ENCODE measurements around the gene DENND5A. TPM values are rescaled to one million over a fixed set of nuclear protein-coding genes. Genes with fewer than 3 reads are reported as not detected.

Gene DENND5A
- total and polyA plus RNA-seq, 9 of the 15 experiments (the other 6 are each of a cell fraction or from before 2014, with no cell fraction given), result 11.7 to 130 (median 46.3) TPM

DNA sequence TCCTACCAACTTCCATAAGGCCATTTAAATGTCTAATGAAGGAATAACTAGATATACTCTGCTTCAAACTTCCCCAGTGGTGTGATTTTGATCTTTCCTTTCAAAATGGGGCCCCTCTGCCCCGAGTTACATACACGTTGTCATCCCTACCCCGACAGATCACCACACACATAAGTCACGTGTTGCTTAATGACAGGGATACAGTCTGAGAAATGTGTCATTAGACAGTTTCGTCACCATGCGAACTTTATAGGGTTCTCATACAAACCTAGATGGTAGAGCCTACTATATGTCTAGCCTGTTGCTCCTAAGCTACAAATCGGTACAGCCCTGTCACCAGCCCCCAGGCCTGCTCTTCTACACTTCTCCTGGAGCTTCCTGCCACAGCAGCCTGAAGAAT lies 124.0 kb downstream of the DENND5A start (continued):
- TF ChIP-seq, protein P1, sequence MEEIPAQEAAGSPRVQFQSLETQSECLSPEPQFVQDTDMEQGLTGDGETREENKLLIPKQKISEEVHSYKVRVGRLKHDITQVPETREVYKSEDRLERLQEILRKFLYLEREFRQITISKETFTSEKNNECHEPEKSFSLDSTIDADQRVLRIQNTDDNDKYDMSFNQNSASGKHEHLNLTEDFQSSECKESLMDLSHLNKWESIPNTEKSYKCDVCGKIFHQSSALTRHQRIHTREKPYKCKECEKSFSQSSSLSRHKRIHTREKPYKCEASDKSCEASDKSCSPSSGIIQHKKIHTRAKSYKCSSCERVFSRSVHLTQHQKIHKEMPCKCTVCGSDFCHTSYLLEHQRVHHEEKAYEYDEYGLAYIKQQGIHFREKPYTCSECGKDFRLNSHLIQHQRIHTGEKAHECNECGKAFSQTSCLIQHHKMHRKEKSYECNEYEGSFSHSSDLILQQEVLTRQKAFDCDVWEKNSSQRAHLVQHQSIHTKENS (CRISPR knock-in tag; IDR thresholded peaks at IDR 0.05), result no peak
- TF ChIP-seq NCOR1 (IDR thresholded peaks at IDR 0.05) (no peak), BCLAF1 (IDR thresholded peaks at IDR 0.05; ENCODE audit: borderline replicate concordance in 1 of 2, control insufficient read depth in 1 of 2, low read depth in 2 of 2, low read length in 1 of 2) (no peak), ILF3 (IDR thresholded peaks at IDR 0.05; ENCODE audit: borderline replicate concordance) (no peak), SNRNP70 (optimal IDR thresholded peaks at IDR 0.05; ENCODE audit: low read depth, low read length) (no peak), ZFP30 (CRISPR knock-in tag; IDR thresholded peaks at IDR 0.05; ENCODE audit: borderline replicate concordance) (no peak), GATAD2A (IDR thresholded peaks at IDR 0.05) (no peak), L3MBTL2 (IDR thresholded peaks at IDR 0.05) (no peak), MYBL2 (IDR thresholded peaks at IDR 0.05; ENCODE audit: low read depth) (no peak), MYBL2 (CRISPR knock-in tag; IDR thresholded peaks at IDR 0.05; ENCODE audit: borderline replicate concordance) (no peak), ATF4 (CRISPR knock-in tag; IDR thresholded peaks at IDR 0.05) (no peak), POLR2AphosphoS5 (IDR thresholded peaks at IDR 0.05; ENCODE audit: control insufficient read depth, insufficient read depth, low read depth, low read length) (no peak), TSHZ1 (CRISPR knock-in tag; IDR thresholded peaks at IDR 0.05) (no peak)
- TF ChIP-seq, protein P2, sequence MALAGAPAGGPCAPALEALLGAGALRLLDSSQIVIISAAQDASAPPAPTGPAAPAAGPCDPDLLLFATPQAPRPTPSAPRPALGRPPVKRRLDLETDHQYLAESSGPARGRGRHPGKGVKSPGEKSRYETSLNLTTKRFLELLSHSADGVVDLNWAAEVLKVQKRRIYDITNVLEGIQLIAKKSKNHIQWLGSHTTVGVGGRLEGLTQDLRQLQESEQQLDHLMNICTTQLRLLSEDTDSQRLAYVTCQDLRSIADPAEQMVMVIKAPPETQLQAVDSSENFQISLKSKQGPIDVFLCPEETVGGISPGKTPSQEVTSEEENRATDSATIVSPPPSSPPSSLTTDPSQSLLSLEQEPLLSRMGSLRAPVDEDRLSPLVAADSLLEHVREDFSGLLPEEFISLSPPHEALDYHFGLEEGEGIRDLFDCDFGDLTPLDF (CRISPR knock-in tag; IDR thresholded peaks at IDR 0.05), result no peak
